ENCODE results near the gene NME8. TPM values are rescaled to one million over a fixed set of nuclear protein-coding genes. Genes with fewer than 3 reads are reported as not detected.
A peak's percentile ranks its signal among the peaks of the same experiment; 100 is the strongest.

Gene NME8
- total RNA-seq, 1 donor from 2014 or later: not detected

DNA sequence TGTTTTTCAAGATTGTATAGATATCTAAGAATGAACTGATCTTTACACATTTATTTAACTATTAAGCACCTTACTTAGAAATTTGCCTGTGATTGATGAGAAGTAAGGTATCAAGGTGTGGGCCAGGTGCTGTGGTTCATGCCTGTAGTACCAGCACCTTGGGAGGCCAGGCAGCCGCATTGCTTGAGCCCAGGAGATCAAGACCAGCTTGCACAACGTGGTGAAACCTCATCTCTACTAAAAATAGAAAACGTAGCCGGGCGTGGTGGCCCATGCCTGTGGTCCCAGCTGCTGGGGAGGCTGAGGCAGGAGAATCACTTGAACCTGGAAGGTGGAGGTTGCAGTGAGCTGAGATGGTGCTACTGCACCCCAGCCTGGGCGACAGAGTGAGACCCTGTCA, 33.7 kb downstream of the NME8 start:
- no peak for FAIRE-seq
- H3K36me3 ChIP-seq (ENCODE audit: control insufficient read depth, insufficient read depth, low read length): no peaks in the 10 kb centered on the region
- TF ChIP-seq, protein P1, sequence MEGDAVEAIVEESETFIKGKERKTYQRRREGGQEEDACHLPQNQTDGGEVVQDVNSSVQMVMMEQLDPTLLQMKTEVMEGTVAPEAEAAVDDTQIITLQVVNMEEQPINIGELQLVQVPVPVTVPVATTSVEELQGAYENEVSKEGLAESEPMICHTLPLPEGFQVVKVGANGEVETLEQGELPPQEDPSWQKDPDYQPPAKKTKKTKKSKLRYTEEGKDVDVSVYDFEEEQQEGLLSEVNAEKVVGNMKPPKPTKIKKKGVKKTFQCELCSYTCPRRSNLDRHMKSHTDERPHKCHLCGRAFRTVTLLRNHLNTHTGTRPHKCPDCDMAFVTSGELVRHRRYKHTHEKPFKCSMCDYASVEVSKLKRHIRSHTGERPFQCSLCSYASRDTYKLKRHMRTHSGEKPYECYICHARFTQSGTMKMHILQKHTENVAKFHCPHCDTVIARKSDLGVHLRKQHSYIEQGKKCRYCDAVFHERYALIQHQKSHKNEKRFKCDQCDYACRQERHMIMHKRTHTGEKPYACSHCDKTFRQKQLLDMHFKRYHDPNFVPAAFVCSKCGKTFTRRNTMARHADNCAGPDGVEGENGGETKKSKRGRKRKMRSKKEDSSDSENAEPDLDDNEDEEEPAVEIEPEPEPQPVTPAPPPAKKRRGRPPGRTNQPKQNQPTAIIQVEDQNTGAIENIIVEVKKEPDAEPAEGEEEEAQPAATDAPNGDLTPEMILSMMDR (IDR thresholded peaks at IDR 0.05; ENCODE audit: insufficient read depth, low read length, severe bottlenecking): no peak
- H3K27me3 ChIP-seq (ENCODE audit: control insufficient read depth, insufficient read depth, low read length): no peaks in the 10 kb centered on the region
- no peak overlapping the region for H3K4me3 ChIP-seq (ENCODE audit: low read depth, low read length)
- DNase-seq (ENCODE audit: low read depth): no peak

DNA sequence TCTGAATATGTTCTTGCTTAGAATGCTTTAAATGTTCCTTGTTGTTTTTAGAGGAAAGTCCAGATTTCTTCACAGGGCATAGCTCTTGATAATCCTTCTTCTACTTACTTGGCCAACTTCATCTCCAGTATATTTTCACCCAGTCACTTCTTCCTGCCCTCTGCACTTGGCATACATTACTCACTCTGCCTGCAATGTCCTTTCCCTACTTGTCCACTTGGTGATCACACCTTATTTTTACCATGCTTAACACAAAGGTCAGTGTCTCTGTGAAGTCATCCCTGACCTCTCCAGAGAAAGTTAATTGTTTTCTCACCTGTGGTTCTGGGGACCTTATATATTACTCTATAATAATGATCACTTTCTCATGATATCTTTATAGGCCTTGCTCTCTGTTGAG, 45.0 kb downstream of the NME8 start:
- DNase-seq (ENCODE audit: low read depth): no peak
- Histone ChIP-seq H3K27me3 (ENCODE audit: control insufficient read depth, insufficient read depth, low read length) (no peaks in the 10 kb centered on the region), H3K36me3 (ENCODE audit: control insufficient read depth, insufficient read depth, low read length) (no peaks in the 10 kb centered on the region), H3K4me3 (ENCODE audit: low read depth, low read length) (no peak overlapping the region)
- TF ChIP-seq, protein P1 (IDR thresholded peaks at IDR 0.05; ENCODE audit: insufficient read depth, low read length, severe bottlenecking): no peak
- no peak for FAIRE-seq

DNA sequence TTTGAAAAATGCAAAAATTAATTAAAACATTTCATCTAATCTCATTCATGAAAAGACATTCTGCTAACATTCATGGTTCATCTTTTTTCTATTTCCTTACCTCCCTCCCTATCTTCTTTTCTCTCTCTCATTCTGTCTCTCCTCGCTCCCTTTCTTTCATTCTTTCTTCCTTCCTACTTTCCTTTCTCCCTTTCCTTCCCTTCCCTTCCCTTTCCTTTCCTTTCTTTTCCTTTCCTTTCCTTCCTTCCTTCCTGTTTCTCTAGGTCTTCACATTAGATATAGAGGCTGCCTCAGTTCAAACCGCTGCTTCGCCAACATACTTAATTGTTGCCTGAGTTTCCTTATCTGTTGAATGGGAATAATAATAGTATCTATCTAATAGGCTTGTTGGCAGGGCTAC, 46.3 kb downstream of the NME8 start:
- TF ChIP-seq, protein P1 (IDR thresholded peaks at IDR 0.05; ENCODE audit: insufficient read depth, low read length, severe bottlenecking): no peak
- Histone ChIP-seq H3K4me3 (ENCODE audit: low read depth, low read length) (no peak overlapping the region), H3K36me3 (ENCODE audit: control insufficient read depth, insufficient read depth, low read length) (no peaks in the 10 kb centered on the region), H3K27me3 (ENCODE audit: control insufficient read depth, insufficient read depth, low read length) (no peaks in the 10 kb centered on the region)
- DNase-seq (ENCODE audit: low read depth) (no peak), FAIRE-seq (no peak)

DNA sequence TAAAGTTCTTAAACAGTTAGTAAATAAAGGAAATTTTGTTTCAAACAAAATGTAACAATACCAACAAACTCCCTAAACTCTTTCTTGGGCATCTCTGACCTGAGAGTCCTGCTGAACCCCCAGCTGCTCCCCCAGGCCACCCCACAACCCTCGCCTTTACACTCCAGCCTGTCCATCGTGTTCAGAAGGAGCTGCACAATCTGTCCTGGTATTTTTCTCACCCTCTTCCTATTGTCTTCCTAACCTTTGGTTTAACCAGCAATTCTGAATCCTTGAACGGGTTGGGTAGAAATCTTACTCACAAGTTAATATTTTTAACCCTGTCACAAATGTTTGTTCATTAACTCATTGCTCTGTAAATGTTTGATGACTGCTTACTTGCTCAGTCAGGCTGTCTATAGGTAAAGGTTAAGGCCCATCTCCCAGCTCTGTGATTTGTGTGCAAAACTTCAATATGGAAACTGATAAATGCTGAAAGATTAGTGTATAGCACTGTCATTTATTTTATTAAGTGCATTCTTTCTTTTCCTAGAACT, 51.4 kb downstream of the NME8 start:
- DNase-seq (ENCODE audit: low read depth) (no peak), FAIRE-seq (no peak)
- Histone ChIP-seq H3K4me3 (ENCODE audit: low read depth, low read length) (no peak overlapping the region), H3K27me3 (ENCODE audit: control insufficient read depth, insufficient read depth, low read length) (no peaks in the 10 kb centered on the region), H3K36me3 (ENCODE audit: control insufficient read depth, insufficient read depth, low read length) (no peaks in the 10 kb centered on the region)
- TF ChIP-seq, protein P1 (IDR thresholded peaks at IDR 0.05; ENCODE audit: insufficient read depth, low read length, severe bottlenecking): no peak

DNA sequence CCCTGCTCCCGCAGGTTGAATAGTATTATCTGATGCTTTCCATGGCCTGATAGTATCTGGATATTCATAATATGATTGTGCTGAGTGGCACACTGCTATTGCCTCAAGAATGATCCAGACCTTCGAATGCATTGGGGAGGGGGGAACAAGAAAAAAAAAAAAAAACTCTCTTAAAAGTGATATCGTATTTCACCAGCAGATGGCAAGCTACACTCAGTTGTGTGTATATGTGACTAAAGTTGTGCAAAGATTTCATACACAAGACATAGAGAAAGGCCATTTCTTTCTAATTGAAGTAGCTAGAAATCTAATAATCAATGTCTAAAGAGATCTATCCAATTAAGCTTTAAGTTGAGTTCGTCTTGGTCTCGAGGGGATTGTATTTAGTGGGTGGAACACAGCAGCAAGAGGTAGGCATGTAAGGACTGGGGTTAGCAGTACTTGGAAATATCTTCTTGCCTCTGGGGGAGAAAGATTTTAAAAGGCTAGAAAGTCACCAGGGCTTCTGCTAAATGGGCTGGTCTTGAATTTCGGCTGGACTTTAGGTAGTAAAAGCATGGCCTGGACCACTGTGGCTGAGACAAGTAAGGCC, 52.9 kb downstream of the NME8 start:
- H3K27me3 ChIP-seq (ENCODE audit: control insufficient read depth, insufficient read depth, low read length): no peaks in the 10 kb centered on the region
- TF ChIP-seq, protein P1 (IDR thresholded peaks at IDR 0.05; ENCODE audit: insufficient read depth, low read length, severe bottlenecking): peak; percentile 36
- DNase-seq (ENCODE audit: low read depth): peak; percentile 52
- no peak for FAIRE-seq
- no peak overlapping the region for H3K4me3 ChIP-seq (ENCODE audit: low read depth, low read length)
- no peaks in the 10 kb centered on the region for H3K36me3 ChIP-seq (ENCODE audit: control insufficient read depth, insufficient read depth, low read length)
